Measurements from ENCODE around the gene MORF4L1. TPM values are rescaled to one million over a fixed set of nuclear protein-coding genes. Genes with fewer than 3 reads are reported as not detected.

The MORF4L1 gene
- total and polyA plus RNA-seq, 2 experiments from 2014 or later = 520 to 571 TPM

DNA sequence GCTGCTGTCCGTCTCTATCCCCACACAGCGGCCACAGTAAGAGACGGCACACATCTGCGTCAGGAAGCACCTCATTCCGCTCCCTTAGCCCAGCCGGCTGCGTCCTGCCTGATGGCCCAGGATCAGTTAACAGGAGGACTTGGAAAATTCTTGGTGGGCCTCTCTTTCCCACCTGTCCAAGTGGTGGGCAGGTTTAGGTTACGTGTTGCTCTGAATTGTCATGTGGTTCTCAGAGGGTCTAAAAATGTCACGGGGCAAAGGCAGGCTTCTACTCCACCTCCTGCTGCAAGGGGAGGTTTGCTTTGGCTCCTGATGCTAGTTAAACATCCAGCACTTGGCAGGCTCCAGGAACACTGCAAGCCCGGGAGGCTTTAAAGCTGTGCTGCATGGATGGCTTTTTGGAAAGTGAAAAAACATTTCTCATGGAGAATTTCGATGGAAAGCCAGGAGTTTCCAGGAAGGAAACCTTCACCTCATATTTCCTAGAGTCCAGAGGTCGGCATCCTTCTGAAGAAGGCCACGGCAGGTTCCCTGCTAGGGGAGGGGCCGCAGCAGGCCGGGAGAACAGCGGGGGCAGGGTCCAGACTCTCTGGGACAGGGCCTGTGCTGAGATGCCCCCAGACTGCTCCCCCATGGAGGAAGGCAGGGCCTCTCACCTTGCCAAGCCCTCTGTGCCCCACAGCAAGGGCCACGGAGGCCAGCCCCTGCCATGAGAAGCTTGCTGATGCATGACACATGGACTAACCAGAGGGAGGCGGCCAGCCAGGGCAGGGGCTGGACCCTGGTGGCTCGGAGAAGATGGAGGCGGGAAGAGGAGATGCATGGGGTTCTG, 61.3 kb downstream of the MORF4L1 start:
- no peaks in the 10 kb centered on the region for H3F3A ChIP-seq (replicated peaks; ENCODE audit: low read depth)
- Mint-ChIP-seq H3K4me1 (peaks cover 3% of the 10 kb centered on the region), H3K36me3 (ENCODE audit: low read depth) (no peaks in the 10 kb centered on the region; the same call in 2 of the 3 replicates), H3K27me3 (ENCODE audit: insufficient read depth, low read depth, poor library complexity) (peaks cover 14% of the 10 kb centered on the region), H3K4me3 (no peak overlapping the region), H3K27ac (no peak overlapping the region), H3K9me3 (no peaks in the 10 kb centered on the region)
- no peak overlapping the region for H3K27ac ChIP-seq (ENCODE audit: low read depth)
- no peak for TF ChIP-seq ZNF114 (CRISPR knock-in tag; IDR thresholded peaks at IDR 0.05)
- TF ChIP-seq CTCF (conservative IDR thresholded peaks at IDR 0.05; ENCODE audit: low read depth in 2 of 2) = no peak
- no peak for TF ChIP-seq POLR2AphosphoS5 (IDR thresholded peaks at IDR 0.05; ENCODE audit: low read depth)
- no peak for TF ChIP-seq NANOG (IDR thresholded peaks at IDR 0.05; ENCODE audit: borderline replicate concordance)
- H2AFZ ChIP-seq = no peak overlapping the region
- H3K4me1 ChIP-seq (ENCODE audit: insufficient read depth) = no peaks in the 10 kb centered on the region
- H3K4me3 ChIP-seq = no peak overlapping the region
- H3K79me2 ChIP-seq (replicated peaks; ENCODE audit: insufficient read depth) = no peaks in the 10 kb centered on the region
- no peaks in the 10 kb centered on the region for H3K27me3 ChIP-seq (ENCODE audit: insufficient read depth)
- DNase-seq (ENCODE audit: low spot score) = no peak
- H3K9me2 ChIP-seq (ENCODE audit: insufficient read depth) = no peaks in the 10 kb centered on the region
- ATAC-seq = no peak; the same call in 1 of the 3 replicates
- no peak overlapping the region for H3K4me2 ChIP-seq
- H4K20me1 ChIP-seq (replicated peaks; ENCODE audit: insufficient read depth) = no peaks in the 10 kb centered on the region
- no peaks in the 10 kb centered on the region for H3K36me3 ChIP-seq (ENCODE audit: insufficient read depth)

DNA sequence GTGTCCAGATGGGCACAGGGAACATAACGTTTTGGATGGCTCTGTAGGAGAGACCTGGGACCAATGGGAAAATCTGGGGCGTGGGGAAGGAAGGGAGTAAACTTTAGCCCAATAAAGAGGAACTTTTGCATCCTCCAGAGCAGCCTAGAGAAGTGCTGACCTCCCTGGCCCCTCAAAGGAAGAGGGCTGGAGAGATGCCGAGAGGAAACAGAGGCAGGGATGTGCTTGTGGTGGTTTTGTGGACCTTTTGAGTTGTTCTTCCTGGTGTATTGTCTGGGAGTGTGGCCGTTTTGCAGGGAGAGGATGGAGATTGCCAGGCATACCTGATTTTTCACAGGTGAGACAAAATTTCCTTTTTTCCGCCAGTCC, 61.9 kb downstream of the MORF4L1 start:
- Mint-ChIP-seq H3K36me3 (ENCODE audit: low read depth) (no peaks in the 10 kb centered on the region; the same call in 2 of the 3 replicates), H3K27ac (no peak overlapping the region), H3K4me3 (no peak overlapping the region), H3K9me3 (no peaks in the 10 kb centered on the region), H3K27me3 (ENCODE audit: insufficient read depth, low read depth, poor library complexity) (peaks cover 13% of the 10 kb centered on the region), H3K4me1 (no peaks in the 10 kb centered on the region; the same call in 1 of the 3 replicates)
- Histone ChIP-seq H3K4me1 (ENCODE audit: insufficient read depth) (no peaks in the 10 kb centered on the region), H3K4me3 (no peak overlapping the region), H3K36me3 (ENCODE audit: insufficient read depth) (no peaks in the 10 kb centered on the region), H2AFZ (no peak overlapping the region), H3K27ac (ENCODE audit: low read depth) (no peak overlapping the region), H3F3A (replicated peaks; ENCODE audit: low read depth) (no peaks in the 10 kb centered on the region), H3K4me2 (no peak overlapping the region), H3K9me2 (ENCODE audit: insufficient read depth) (no peaks in the 10 kb centered on the region), H3K79me2 (replicated peaks; ENCODE audit: insufficient read depth) (no peaks in the 10 kb centered on the region), H3K27me3 (ENCODE audit: insufficient read depth) (no peaks in the 10 kb centered on the region), H4K20me1 (replicated peaks; ENCODE audit: insufficient read depth) (no peaks in the 10 kb centered on the region)
- ATAC-seq (no peak), DNase-seq (ENCODE audit: low spot score) (no peak)
- TF ChIP-seq ZNF114 (CRISPR knock-in tag; IDR thresholded peaks at IDR 0.05) (no peak), REST (IDR thresholded peaks at IDR 0.05; ENCODE audit: unreplicated experiment) (no peak), CTCF (conservative IDR thresholded peaks at IDR 0.05; ENCODE audit: low read depth in 2 of 2) (no peak), POLR2AphosphoS5 (IDR thresholded peaks at IDR 0.05; ENCODE audit: low read depth) (no peak)

All from GM23338 (cell line).